ENCODE data around the gene CCL4. TPM values are rescaled to one million over a fixed set of nuclear protein-coding genes. Genes with fewer than 3 reads are reported as not detected.

CCL4 gene
- total RNA-seq, 1 donor from 2014 or later: 23.4 TPM

DNA sequence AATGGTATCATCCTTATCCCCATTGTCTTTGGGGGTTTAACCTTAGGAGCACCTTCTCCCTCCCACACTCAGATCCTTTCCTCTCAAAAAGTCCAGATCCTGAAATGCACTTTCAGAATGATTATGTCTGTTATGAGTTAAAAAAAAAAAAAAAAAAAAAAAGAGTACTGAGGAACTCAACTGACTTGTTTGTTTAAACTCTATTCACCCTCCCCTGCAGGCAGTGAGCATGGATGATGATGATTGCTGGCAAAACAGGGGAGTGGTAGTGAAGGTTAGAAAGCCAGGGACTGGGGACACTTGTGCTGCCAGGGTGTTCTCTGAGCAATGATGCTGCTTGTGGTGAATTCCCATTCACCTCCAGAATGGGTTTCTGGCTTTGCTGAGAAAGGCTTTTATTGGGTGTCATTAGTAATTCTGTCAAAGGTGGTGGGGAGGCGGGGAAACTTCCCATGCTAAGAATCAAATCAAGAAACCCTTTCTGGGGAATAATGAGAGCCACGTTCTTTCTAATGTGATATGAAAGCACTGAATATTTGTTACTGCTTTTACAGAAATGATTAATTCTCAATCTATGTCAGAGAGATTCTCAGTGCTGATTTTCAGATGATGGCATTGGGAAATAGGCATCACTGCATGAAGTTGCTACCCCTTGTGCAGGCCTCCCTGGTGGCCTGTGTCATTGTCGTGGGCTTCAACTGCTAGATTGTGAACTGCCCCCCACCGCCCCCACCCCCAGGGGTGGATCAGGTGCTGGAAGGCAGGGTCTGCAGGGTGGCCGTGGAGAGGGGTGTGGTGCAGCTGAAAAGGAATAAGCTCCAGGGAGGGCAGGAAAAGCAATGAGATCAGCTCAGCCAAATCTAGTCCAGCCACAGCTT lies 14.1 kb downstream of the CCL4 start:
- H3K27ac Mint-ChIP-seq (ENCODE audit: unreplicated experiment): no peak overlapping the region

DNA sequence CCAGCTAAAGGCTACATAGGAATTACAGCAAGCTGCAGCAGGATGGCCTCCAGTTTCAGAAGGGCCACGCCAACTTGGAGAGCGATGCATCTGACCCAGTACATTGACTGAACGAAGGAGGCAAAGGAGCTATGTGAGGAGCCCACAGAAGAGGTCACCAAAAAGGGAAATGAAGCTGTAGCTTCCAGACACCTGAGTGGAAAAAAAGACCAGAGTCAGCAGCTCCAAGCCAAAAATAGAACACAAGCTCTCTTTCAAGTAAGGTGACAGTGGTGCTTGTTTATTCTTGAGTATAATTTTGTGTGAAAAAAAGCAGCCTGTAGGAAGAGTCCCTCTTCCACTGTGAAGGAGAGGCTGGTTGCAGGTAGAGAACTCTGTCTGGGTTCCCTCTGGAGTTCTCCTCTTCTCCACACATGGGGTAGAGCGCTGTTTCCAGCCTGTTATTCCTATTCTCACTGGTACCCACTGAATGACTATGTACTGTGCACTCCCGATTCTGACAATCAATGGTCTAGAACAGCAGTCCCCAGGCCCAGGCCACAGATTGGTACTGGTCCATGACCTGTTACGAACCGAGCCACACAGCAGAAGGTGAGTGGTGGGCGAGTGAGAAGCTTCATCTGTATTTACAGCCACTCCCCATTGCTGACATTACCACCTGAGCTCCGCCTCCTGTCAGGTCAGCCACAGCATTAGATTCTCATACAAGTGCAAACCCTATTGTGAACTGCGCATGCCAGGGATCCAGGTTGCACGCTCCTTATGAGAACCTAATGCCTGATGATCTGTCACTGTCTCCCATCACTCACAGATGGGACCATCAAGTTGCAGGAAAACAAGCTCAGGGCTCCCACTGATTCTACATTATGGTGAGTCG lies 15.1 kb downstream of the CCL4 start:
- H3K36me3 ChIP-seq (ENCODE audit: insufficient read depth, low read length): no peaks in the 10 kb centered on the region
- no peak for FAIRE-seq
- Mint-ChIP-seq H3K27me3 (ENCODE audit: low read depth, unreplicated experiment) (peaks cover 2% of the 10 kb centered on the region), H3K27ac (ENCODE audit: unreplicated experiment) (no peak overlapping the region), H3K4me3 (ENCODE audit: unreplicated experiment) (no peak overlapping the region), H3K36me3 (ENCODE audit: low read depth, unreplicated experiment) (no peaks in the 10 kb centered on the region), H3K4me1 (ENCODE audit: low read depth, unreplicated experiment) (peaks cover 3% of the 10 kb centered on the region), H3K9me3 (ENCODE audit: unreplicated experiment) (peaks cover 11% of the 10 kb centered on the region)
- peaks cover 4% of the 10 kb centered on the region for H3K4me1 ChIP-seq (ENCODE audit: insufficient read depth, low read length)
- TF ChIP-seq, protein P1, sequence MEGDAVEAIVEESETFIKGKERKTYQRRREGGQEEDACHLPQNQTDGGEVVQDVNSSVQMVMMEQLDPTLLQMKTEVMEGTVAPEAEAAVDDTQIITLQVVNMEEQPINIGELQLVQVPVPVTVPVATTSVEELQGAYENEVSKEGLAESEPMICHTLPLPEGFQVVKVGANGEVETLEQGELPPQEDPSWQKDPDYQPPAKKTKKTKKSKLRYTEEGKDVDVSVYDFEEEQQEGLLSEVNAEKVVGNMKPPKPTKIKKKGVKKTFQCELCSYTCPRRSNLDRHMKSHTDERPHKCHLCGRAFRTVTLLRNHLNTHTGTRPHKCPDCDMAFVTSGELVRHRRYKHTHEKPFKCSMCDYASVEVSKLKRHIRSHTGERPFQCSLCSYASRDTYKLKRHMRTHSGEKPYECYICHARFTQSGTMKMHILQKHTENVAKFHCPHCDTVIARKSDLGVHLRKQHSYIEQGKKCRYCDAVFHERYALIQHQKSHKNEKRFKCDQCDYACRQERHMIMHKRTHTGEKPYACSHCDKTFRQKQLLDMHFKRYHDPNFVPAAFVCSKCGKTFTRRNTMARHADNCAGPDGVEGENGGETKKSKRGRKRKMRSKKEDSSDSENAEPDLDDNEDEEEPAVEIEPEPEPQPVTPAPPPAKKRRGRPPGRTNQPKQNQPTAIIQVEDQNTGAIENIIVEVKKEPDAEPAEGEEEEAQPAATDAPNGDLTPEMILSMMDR (IDR thresholded peaks at IDR 0.05; ENCODE audit: insufficient read depth, low read depth, low read length): no peak
- no peak for TF ChIP-seq EZH2 (IDR thresholded peaks at IDR 0.05; ENCODE audit: insufficient read depth, low read length)
- no peak for DNase-seq (ENCODE audit: low read depth)
- H3K27ac ChIP-seq (ENCODE audit: low read depth, low read length): no peak overlapping the region
- no peak overlapping the region for H3K4me3 ChIP-seq (ENCODE audit: insufficient read depth, low read depth, low read length)
- H4K20me1 ChIP-seq (ENCODE audit: insufficient read depth, low read length): no peaks in the 10 kb centered on the region
- no peaks in the 10 kb centered on the region for H3K27me3 ChIP-seq (ENCODE audit: insufficient read depth, low read length)
- no peaks in the 10 kb centered on the region for H3K79me2 ChIP-seq (ENCODE audit: insufficient read depth, low read length)
- no peaks in the 10 kb centered on the region for H3K9me3 ChIP-seq (ENCODE audit: insufficient read depth, low read depth, low read length)
- no peak overlapping the region for H3K9ac ChIP-seq (ENCODE audit: low read length)
- H3K4me2 ChIP-seq (ENCODE audit: low read length): no peak overlapping the region
- H2AFZ ChIP-seq (ENCODE audit: low read depth, low read length): no peak overlapping the region

More for the DNA sequence above, 14.1 kb downstream of the CCL4 start:
- Histone ChIP-seq H3K4me2 (ENCODE audit: low read length) (no peak overlapping the region), H3K9ac (ENCODE audit: low read length) (no peak overlapping the region), H3K9me3 (ENCODE audit: insufficient read depth, low read depth, low read length) (no peaks in the 10 kb centered on the region), H2AFZ (ENCODE audit: low read depth, low read length) (no peak overlapping the region), H3K79me2 (ENCODE audit: insufficient read depth, low read length) (no peaks in the 10 kb centered on the region), H3K4me1 (ENCODE audit: insufficient read depth, low read length) (peaks cover 4% of the 10 kb centered on the region), H3K4me3 (ENCODE audit: insufficient read depth, low read depth, low read length) (no peak overlapping the region), H3K27me3 (ENCODE audit: insufficient read depth, low read length) (no peaks in the 10 kb centered on the region), H3K27ac (ENCODE audit: low read depth, low read length) (no peak overlapping the region), H4K20me1 (ENCODE audit: insufficient read depth, low read length) (no peaks in the 10 kb centered on the region), H3K36me3 (ENCODE audit: insufficient read depth, low read length) (no peaks in the 10 kb centered on the region)
- TF ChIP-seq, protein P1 (IDR thresholded peaks at IDR 0.05; ENCODE audit: insufficient read depth, low read depth, low read length): no peak
- no peak for TF ChIP-seq EZH2 (IDR thresholded peaks at IDR 0.05; ENCODE audit: insufficient read depth, low read length)
- no peak overlapping the region for H3K4me3 Mint-ChIP-seq (ENCODE audit: unreplicated experiment)
- peaks cover 3% of the 10 kb centered on the region for H3K4me1 Mint-ChIP-seq (ENCODE audit: low read depth, unreplicated experiment)
- H3K27me3 Mint-ChIP-seq (ENCODE audit: low read depth, unreplicated experiment): peaks cover 2% of the 10 kb centered on the region
- H3K9me3 Mint-ChIP-seq (ENCODE audit: unreplicated experiment): peaks cover 14% of the 10 kb centered on the region
- H3K36me3 Mint-ChIP-seq (ENCODE audit: low read depth, unreplicated experiment): no peaks in the 10 kb centered on the region
- FAIRE-seq (no peak), DNase-seq (ENCODE audit: low read depth) (no peak)

Data from astrocyte (in vitro differentiated cells and primary cell).